Peyer's patch (tissue), 4 donors: Measurements from ENCODE around the gene SESTD1.

ENCODE experiments used
- POLR2A ChIP-seq, 2 donors: fragments of 450-650 bp; IDR thresholded peaks; one replicate each; pipeline ENCODE4 v1.5.1; 2017; ENCODE audit warnings: antibody characterized with exemption in 2 of 2, mild to moderate bottlenecking in 2 of 2, moderate library complexity in 2 of 2
- TF ChIP-seq, protein P1 (sequence below), 6 experiments: fragments of 450-650 bp in 4 of 6; fragments of 200-600 bp in 2 of 6; sonication (generic) in 1 of 6; IDR thresholded peaks; one replicate each; pipeline ENCODE4 v1.5.1; 2017 to 2019; ENCODE audit warnings: antibody characterized with exemption in 6 of 6, mild to moderate bottlenecking in 3 of 6, moderate library complexity in 1 of 6

DNA sequence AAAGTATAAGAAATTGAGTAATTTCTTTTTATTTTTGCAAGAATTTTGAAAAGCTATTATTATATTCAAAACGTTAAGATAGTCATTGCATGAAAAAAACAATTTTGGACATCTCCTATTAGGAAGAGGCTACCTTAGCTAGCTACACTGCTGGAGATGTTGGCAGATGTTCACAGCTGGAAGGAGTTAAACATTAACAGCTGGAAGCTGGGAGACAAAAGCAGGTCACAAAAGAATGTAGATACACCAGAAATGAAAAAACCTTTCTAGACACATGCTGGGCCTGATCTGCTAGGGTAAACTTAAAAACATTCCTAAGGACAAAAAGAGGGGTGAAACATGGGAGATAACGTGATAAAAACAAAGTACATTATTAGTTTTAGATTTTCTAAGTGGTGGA lies 84.4 kb downstream of the SESTD1 start:
- TF ChIP-seq, protein P1, sequence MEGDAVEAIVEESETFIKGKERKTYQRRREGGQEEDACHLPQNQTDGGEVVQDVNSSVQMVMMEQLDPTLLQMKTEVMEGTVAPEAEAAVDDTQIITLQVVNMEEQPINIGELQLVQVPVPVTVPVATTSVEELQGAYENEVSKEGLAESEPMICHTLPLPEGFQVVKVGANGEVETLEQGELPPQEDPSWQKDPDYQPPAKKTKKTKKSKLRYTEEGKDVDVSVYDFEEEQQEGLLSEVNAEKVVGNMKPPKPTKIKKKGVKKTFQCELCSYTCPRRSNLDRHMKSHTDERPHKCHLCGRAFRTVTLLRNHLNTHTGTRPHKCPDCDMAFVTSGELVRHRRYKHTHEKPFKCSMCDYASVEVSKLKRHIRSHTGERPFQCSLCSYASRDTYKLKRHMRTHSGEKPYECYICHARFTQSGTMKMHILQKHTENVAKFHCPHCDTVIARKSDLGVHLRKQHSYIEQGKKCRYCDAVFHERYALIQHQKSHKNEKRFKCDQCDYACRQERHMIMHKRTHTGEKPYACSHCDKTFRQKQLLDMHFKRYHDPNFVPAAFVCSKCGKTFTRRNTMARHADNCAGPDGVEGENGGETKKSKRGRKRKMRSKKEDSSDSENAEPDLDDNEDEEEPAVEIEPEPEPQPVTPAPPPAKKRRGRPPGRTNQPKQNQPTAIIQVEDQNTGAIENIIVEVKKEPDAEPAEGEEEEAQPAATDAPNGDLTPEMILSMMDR (IDR thresholded peaks at IDR 0.05), result no peak
- no peak for TF ChIP-seq POLR2A (IDR thresholded peaks at IDR 0.05)
